Panc1 (cell line): Measurements from ENCODE around the gene PRR35. TPM values are rescaled to one million over a fixed set of nuclear protein-coding genes. Genes with fewer than 3 reads are reported as not detected.

Experiments used
- ATAC-seq: fragments of 200-7000 bp; cut with Tn5 transposase; 2 replicates; pipeline ENCODE4 v1.9.1; 2020; ENCODE audit warnings: mild to moderate bottlenecking, moderate library complexity
- BruUV-seq: library from RNA; stranded (reverse); fragments of 400-500 nt; replicated peaks from 2 replicates; lab custom pipeline; 2021; lab: Mats Ljungman, UMichigan
- CTCF ChIA-PET: fragments of 300-600 bp; sonication (Branson Sonifier 250); formaldehyde crosslinking; loops from one replicate; lab custom pipeline; 2022; ENCODE audit warnings: antibody characterized with exemption; lab: Charles Lee
- POLR2A ChIA-PET: fragments of 300-600 bp; sonication (Branson Sonifier 250); formaldehyde crosslinking; loops from one replicate; lab custom pipeline; 2022; ENCODE audit warnings: antibody characterized with exemption; lab: Charles Lee
- DNase-seq: peaks from one replicate; pipeline ENCODE4 v3.0.0-alpha.2; 2010; ENCODE audit warnings: low read depth, low spot score
- H3K27ac ChIP-seq: 2 replicates; pipeline ENCODE4 v1.5.1; 2011; ENCODE audit warnings: mild to moderate bottlenecking, low read length, inconsistent platforms
- H3K27me3 ChIP-seq: fragments of 200-500 bp; sonication (Bioruptor generic); 2 replicates; pipeline ENCODE4 v1.6.0; 2014; ENCODE audit warnings: low read length, inconsistent platforms; ENCODE audit not compliant: control insufficient read depth, insufficient read depth
- H3K36me3 ChIP-seq: fragments of 200-500 bp; sonication (Bioruptor generic); 2 replicates; pipeline ENCODE4 v1.5.1; 2014; ENCODE audit warnings: inconsistent platforms, mild to moderate bottlenecking, low read length, moderate library complexity; ENCODE audit not compliant: control insufficient read depth, insufficient read depth
- H3K4me1 ChIP-seq: 2 replicates; pipeline ENCODE4 v1.5.1; 2011; ENCODE audit warnings: inconsistent platforms, mild to moderate bottlenecking, low read length, moderate library complexity; ENCODE audit not compliant: control insufficient read depth, insufficient read depth
- H3K4me3 ChIP-seq, 2 experiments: 2 replicates each; pipeline ENCODE4 v1.5.1; 2011 to 2012; ENCODE audit warnings: low read depth in 2 of 2, low read length in 2 of 2, mild to moderate bottlenecking in 2 of 2, inconsistent platforms in 1 of 2, moderate library complexity in 1 of 2
- H3K9me3 ChIP-seq: fragments of 200-500 bp; sonication (Bioruptor generic); 2 replicates; pipeline ENCODE4 v1.5.1; 2014; ENCODE audit warnings: low read depth, mild to moderate bottlenecking, inconsistent platforms, low read length, moderate library complexity; ENCODE audit not compliant: control insufficient read depth, insufficient read depth
- CTCF ChIP-seq: fragments of 450-650 bp; IDR thresholded peaks from 2 replicates; pipeline ENCODE4 v1.5.1; 2017; ENCODE audit warnings: mild to moderate bottlenecking
- POLR2AphosphoS5 ChIP-seq: IDR thresholded peaks from 2 replicates; pipeline ENCODE4 v1.6.1; 2012; ENCODE audit warnings: mild to moderate bottlenecking, low read depth, low read length, moderate library complexity
- REST ChIP-seq, 2 experiments: IDR thresholded peaks; 2 replicates each; pipeline ENCODE4 v1.6.1; 2011 to 2012; ENCODE audit warnings: low read depth in 2 of 2, control low read depth in 1 of 2, low read length in 1 of 2, mild to moderate bottlenecking in 1 of 2, moderate library complexity in 1 of 2; ENCODE audit not compliant: insufficient read depth in 1 of 2
- SIN3A ChIP-seq: IDR thresholded peaks from 2 replicates; pipeline ENCODE4 v1.6.1; 2012; ENCODE audit warnings: low read depth, mild to moderate bottlenecking, low read length, moderate library complexity, borderline replicate concordance; ENCODE audit not compliant: insufficient read depth
- TCF7L2 ChIP-seq: IDR thresholded peaks from 2 replicates; pipeline ENCODE4 v1.6.1; 2011; ENCODE audit warnings: mild to moderate bottlenecking, low read depth, low read length, inconsistent platforms
- in situ Hi-C: cut with HindIII; loops from 2 replicates; pipeline ENCODE4 v1.10.0; 2016; ENCODE audit warnings: low sequenced_read_pairs, low pct_unique_long_range_greater_than_20kb
- intact Hi-C: fragments of 100-400 bp; cut with micrococcal nuclease; formaldehyde crosslinking; loops from one replicate; pipeline ENCODE4 v1.10.0; 2022; ENCODE audit not compliant: unreplicated experiment
- total RNA-seq: library from RNA; stranded (reverse); gene quantifications from one replicate; pipeline ENCODE4 v1.2.1, GENCODE V29; 2021; ENCODE audit not compliant: unreplicated experiment

The PRR35 gene
- total RNA-seq, 1 experiment from 2014 or later, result 2.2 TPM

DNA sequence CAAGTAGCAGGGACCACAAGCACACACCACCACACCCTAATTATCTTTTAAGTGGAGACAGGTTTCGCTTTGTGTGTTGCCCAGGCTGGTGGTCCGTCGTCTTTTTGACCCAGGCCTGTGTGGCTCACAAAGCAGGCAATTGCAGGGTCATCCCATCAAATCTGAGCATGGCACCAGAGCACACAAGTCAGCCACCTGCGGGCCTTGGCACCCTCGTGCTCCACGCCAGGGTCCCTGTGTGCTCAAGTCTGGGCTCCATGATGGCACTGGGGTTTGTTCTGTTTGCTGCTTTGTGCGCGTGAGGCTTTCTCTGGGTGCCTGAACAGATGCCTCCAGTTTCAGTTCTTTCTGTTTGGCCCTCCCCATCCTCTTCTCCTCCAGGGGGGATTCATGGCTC lies 35.1 kb upstream of the PRR35 start:
- ChIA-PET CTCF (no interaction called here), POLR2A (no interaction called here)
- H3K9me3 ChIP-seq, result no peaks in the 10 kb centered on the region
- peak overlapping the region in 1 of 2 experiments; percentile 82; a peak in 1 of 4 replicates for H3K4me3 ChIP-seq
- peaks cover 41% of the 10 kb centered on the region for H3K4me1 ChIP-seq
- no peak for DNase-seq
- H3K27ac ChIP-seq, result peak overlapping the region; percentile 95; the same call in 1 of the 2 replicates
- BruUV-seq, result TSS peak; percentile 87
- H3K36me3 ChIP-seq, result no peaks in the 10 kb centered on the region
- no peak for ATAC-seq
- intact Hi-C loops (no loop called here), in situ Hi-C loops (no loop called here)
- TF ChIP-seq CTCF (no peak), SIN3A (no peak), REST (IDR thresholded peaks at IDR 0.05; ENCODE audit: insufficient read depth in 1 of 2, low read depth in 2 of 2, low read length in 1 of 2) (no peak), POLR2AphosphoS5 (no peak)
- no peaks in the 10 kb centered on the region for H3K27me3 ChIP-seq

DNA sequence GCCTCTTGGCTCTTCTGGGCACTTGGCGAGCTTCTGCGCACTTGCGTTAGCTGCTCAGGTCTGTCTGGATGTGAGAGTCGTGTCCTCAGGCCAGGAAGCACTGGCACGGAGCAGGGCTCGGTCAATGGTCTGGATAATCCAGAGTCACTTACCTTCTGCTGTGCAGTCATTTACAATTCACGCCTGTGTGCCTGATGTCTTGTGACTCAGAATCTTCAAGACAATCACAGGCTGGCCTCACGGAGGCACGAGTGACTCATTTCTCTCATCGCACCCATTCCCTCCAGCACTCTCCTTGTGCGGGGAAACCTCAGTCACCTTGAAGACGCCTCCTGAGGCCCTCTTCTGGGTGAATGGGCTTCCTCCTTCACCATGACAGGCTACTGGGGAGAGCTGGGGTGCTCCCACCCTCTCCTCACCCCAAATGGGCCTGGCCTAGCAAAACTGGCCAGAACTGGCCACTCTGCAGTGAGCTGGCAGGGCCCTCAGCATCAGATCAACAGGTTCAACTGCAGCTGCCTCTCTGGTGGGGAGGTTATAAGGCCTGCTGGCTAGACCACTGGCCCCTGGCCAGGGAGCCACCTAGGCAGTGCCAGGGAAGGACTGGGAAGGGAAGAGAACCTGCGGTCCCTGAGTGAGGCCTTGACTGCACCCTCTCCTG lies 34.5 kb upstream of the PRR35 start:
- no peaks in the 10 kb centered on the region for H3K27me3 ChIP-seq
- peak; percentile 81 for DNase-seq
- H3K4me3 ChIP-seq, result peak overlapping the region; percentile 82
- no peak for TF ChIP-seq CTCF
- no peak; the same call in 1 of the 2 replicates for TF ChIP-seq POLR2AphosphoS5
- TF ChIP-seq SIN3A, result no peak
- no peak for TF ChIP-seq TCF7L2
- TF ChIP-seq REST (IDR thresholded peaks at IDR 0.05; ENCODE audit: insufficient read depth in 1 of 2, low read depth in 2 of 2, low read length in 1 of 2), result no peak
- in situ Hi-C loops, result no loop called here
- H3K4me1 ChIP-seq, result peaks cover 42% of the 10 kb centered on the region
- H3K27ac ChIP-seq, result peak overlapping the region; percentile 95
- ChIA-PET CTCF (no interaction called here), POLR2A (no interaction called here)
- no TSS peak for BruUV-seq
- no peaks in the 10 kb centered on the region for H3K36me3 ChIP-seq
- H3K9me3 ChIP-seq, result no peaks in the 10 kb centered on the region
- ATAC-seq, result peak; percentile 24
- intact Hi-C loops, result no loop called here
